ENCODE data around the gene IFIT1. TPM values are rescaled to one million over a fixed set of nuclear protein-coding genes. Genes with fewer than 3 reads are reported as not detected.

The IFIT1 gene
- total RNA-seq, 1 donor from 2014 or later: 0.39 TPM

DNA sequence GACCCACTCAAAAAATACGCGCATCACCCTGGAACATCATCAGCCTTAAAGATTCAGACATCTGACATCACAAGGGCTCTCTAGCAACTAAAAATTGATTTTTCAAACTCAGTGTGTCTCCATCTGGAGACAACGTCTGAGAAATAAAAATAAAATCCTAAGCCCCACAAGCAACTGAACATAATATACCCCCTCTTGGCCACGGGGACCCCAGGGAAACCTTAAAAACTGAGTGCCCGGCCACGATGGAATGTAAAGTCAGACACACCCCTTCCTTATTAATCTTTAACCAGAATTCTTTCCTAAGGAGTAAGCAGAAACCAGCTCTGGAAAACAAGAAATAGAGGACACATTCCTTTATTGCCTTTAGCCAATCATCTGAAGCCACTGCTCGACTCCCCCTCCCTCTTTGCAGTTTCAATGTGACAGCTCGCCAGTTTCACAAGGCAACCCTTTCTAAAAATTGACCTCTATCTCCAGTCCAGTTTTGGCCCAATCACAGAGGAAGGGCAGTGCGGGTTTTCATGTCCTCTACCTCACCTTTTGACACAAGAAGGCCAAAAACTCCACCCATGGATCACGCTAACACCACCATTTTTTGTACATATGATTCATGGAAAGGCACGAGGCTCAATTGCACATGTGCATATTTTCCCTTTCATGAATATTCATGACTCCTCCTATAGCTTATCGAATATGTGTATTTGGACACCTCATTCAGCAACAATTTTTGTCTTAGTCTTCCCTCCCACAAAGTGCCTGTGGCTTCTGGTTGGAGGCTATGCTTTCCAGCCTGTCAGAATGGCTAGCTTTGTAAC, 40.4 kb upstream of the IFIT1 start:
- H3K4me1 Mint-ChIP-seq (ENCODE audit: low read depth): peaks cover 27% of the 10 kb centered on the region
- H3K4me3 Mint-ChIP-seq: no peak overlapping the region
- DNase-seq (ENCODE audit: low spot score): no peak
- H3K9me3 Mint-ChIP-seq: peaks cover 3% of the 10 kb centered on the region
- no peaks in the 10 kb centered on the region for H3K36me3 Mint-ChIP-seq (ENCODE audit: low read depth)
- no peak overlapping the region for H3K27ac Mint-ChIP-seq
- H3K27me3 Mint-ChIP-seq (ENCODE audit: insufficient read depth): peaks cover 48% of the 10 kb centered on the region
- intact Hi-C loops (cut with micrococcal nuclease): loop anchor here (1.0 kb wide), 1 partner anchor 40 kb away; the partner anchor contains the start of gene IFIT1

DNA sequence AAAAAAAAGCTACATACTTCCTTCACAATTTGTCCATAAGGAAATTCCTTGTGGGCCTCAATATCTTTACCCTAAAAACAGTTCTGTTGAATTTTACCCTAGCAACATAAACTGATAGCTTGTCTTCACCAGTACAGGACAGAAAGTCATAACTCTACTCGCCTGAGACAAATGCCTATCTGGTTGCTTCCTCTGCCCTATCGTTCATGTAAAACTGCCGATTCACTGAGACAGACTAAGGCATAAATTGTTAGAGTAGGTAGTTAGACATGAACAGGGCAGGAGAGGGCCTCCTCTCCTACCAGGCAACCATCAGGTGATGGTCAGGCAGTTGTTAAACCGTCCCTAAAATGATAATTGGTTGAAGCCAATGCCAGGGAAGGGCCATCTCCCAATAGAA, 39.6 kb upstream of the IFIT1 start:
- intact Hi-C loops (cut with micrococcal nuclease): no loop called here
- Mint-ChIP-seq H3K9me3 (peaks cover 3% of the 10 kb centered on the region), H3K27me3 (ENCODE audit: insufficient read depth) (peaks cover 49% of the 10 kb centered on the region), H3K4me3 (no peak overlapping the region), H3K27ac (no peak overlapping the region), H3K4me1 (ENCODE audit: low read depth) (peaks cover 27% of the 10 kb centered on the region), H3K36me3 (ENCODE audit: low read depth) (no peaks in the 10 kb centered on the region)
- DNase-seq (ENCODE audit: low spot score): no peak

DNA sequence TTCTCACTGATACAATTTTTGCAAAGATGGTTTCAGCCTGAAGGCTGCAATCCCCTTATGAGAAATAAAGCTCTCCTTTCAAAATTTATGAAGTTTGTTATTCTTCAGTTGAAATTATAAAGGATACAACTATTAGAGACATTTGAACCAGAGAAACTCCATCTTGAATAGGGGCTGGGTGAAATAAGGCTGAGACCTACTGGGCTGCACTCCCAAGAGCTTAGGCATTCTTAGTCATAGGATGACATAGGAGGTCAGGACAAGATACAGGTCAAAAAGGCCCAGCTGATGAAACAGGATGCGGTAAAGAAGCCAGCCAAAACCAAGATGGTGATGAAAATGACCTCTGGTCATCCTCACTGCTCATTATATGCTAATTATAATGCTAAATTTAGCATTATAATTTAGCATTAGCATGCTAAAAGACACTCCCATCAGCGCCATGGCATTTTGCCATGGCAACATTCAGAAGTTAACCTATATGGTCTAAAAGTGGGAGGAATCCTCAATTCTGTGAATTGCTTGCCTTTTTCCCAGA, 37.0 kb upstream of the IFIT1 start:
- DNase-seq (ENCODE audit: low spot score): no peak
- H3K4me3 Mint-ChIP-seq: no peak overlapping the region
- H3K4me1 Mint-ChIP-seq (ENCODE audit: low read depth): peaks cover 21% of the 10 kb centered on the region
- no peak overlapping the region for H3K27ac Mint-ChIP-seq
- intact Hi-C loops (cut with micrococcal nuclease): no loop called here
- peaks cover 3% of the 10 kb centered on the region for H3K9me3 Mint-ChIP-seq
- peaks cover 45% of the 10 kb centered on the region for H3K27me3 Mint-ChIP-seq (ENCODE audit: insufficient read depth)
- no peaks in the 10 kb centered on the region for H3K36me3 Mint-ChIP-seq (ENCODE audit: low read depth)

DNA sequence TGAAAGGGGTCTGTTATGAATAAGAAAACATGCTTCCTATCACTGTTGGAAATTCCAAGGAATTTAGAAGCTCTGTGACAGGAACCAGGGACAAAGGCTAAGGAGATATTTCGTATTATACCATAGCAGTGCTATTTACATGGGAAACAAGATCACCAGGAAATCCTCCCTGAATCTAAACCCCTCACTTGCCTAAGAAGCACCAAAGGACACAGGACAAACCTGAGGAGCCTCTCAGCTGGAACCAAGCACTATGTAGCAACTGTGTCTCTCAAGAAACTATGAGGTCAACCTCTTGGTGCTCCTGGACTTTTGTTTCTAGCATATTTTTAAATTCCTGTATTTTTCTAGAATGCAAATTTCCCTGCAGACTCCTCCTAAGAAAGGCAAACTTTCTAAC, 35.3 kb upstream of the IFIT1 start:
- no peak for DNase-seq (ENCODE audit: low spot score)
- intact Hi-C loops (cut with micrococcal nuclease): no loop called here
- H3K36me3 Mint-ChIP-seq (ENCODE audit: low read depth): no peaks in the 10 kb centered on the region
- peaks cover 46% of the 10 kb centered on the region for H3K27me3 Mint-ChIP-seq (ENCODE audit: insufficient read depth)
- H3K4me1 Mint-ChIP-seq (ENCODE audit: low read depth): peaks cover 5% of the 10 kb centered on the region
- H3K27ac Mint-ChIP-seq: no peak overlapping the region
- H3K9me3 Mint-ChIP-seq: peaks cover 3% of the 10 kb centered on the region
- H3K4me3 Mint-ChIP-seq: no peak overlapping the region

DNA sequence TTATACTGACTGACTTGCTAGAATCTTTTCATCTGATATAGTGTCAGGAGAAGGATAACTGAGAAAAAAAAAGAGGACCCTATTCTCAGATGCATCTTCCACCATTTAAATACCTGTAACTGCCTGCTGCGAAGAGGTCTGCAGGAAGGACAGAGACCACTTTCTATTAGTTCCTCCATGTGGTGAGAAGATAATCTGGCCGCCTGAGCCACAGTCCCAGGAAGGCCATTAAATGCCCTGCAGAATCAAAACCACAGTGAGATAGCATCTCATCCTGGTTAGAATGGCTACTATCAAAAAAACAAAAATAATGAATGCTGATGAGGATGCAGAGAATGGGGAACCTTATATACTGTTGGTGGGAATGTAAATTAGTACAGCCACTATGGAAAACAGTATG, 34.4 kb upstream of the IFIT1 start:
- Mint-ChIP-seq H3K4me3 (no peak overlapping the region), H3K36me3 (ENCODE audit: low read depth) (no peaks in the 10 kb centered on the region), H3K27me3 (ENCODE audit: insufficient read depth) (peaks cover 43% of the 10 kb centered on the region), H3K9me3 (peaks cover 3% of the 10 kb centered on the region), H3K4me1 (ENCODE audit: low read depth) (no peaks in the 10 kb centered on the region), H3K27ac (no peak overlapping the region)
- DNase-seq (ENCODE audit: low spot score): no peak
- intact Hi-C loops (cut with micrococcal nuclease): no loop called here

DNA sequence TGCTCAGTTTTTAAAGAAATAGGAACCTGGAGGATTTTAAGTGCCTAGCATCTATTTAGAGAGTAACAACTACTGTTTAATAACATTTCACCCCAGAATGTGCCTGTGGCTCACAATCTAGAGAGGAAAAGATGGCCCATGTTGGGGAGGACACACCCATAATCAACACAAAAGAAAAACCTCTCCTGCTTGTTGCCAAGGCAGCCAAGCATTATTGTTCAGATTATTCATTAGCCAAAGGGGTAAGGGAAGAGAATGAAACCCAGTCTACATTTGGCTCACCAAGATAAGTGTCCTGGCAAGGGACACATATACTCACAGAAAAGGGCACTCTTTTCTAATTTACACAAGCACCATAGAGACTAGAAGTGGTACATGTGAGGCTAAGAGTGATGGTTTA, 32.3 kb upstream of the IFIT1 start:
- no peaks in the 10 kb centered on the region for H3K9me3 Mint-ChIP-seq
- intact Hi-C loops (cut with micrococcal nuclease): no loop called here
- H3K36me3 Mint-ChIP-seq (ENCODE audit: low read depth): no peaks in the 10 kb centered on the region
- peaks cover 34% of the 10 kb centered on the region for H3K27me3 Mint-ChIP-seq (ENCODE audit: insufficient read depth)
- no peak overlapping the region for H3K4me3 Mint-ChIP-seq
- H3K4me1 Mint-ChIP-seq (ENCODE audit: low read depth): no peaks in the 10 kb centered on the region
- DNase-seq (ENCODE audit: low spot score): no peak
- no peak overlapping the region for H3K27ac Mint-ChIP-seq

DNA sequence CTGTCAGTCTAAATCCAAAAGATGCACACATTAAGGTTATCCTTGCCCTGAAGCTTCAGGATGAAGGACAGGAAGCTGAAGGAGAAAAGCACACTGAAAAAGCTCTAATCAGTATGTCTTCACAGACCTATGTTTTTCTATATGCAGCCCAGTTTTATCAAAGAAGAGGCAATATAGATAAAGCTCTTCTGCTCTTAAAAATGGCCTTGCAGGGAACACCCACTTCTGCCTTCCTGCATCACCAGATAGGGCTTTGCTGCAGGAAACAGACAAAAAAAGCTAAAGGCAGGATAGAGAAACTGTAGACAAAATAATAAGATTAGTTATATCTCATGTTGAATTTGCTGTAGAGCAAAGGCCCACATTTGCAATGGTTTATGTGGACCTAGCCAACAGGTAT, 29.5 kb upstream of the IFIT1 start:
- intact Hi-C loops (cut with micrococcal nuclease): no loop called here
- no peak overlapping the region for H3K4me3 Mint-ChIP-seq
- no peaks in the 10 kb centered on the region for H3K36me3 Mint-ChIP-seq (ENCODE audit: low read depth)
- H3K27ac Mint-ChIP-seq: no peak overlapping the region
- peaks cover 5% of the 10 kb centered on the region for H3K4me1 Mint-ChIP-seq (ENCODE audit: low read depth)
- no peak for DNase-seq (ENCODE audit: low spot score)
- H3K27me3 Mint-ChIP-seq (ENCODE audit: insufficient read depth): peaks cover 34% of the 10 kb centered on the region
- H3K9me3 Mint-ChIP-seq: no peaks in the 10 kb centered on the region

DNA sequence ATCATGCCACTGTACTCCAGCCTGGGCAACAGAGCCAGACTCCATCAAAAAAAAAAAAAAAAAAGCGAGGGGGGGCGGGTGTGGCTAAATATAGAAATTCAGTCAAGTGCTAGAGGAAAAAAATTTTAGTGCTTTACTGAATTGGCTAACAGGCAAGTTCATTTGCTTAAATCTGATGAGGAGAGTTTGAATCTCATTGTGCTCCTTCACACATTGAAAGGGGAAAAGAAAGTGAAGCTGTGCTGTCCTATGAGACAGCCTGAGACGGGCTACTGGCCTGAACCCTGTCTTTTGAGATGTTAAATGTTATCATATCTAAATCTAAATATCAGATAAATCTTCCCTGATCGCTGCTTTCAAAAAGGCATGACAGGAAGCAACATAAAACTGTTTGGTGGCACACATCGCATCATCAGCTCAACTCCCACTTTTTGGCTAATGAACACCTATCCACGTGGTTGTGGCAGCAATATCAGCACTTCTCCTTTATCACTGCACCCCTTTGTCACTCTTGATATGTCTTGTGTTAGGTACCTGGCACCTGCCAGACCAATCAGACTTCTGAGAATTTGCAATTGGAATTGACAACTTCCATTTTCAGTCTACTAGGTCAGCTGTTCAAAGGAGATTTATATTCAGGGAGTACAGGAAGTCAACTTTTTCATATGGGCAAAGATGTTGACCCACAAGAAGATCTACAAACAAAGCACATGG, 28.5 kb upstream of the IFIT1 start:
- peaks cover 5% of the 10 kb centered on the region for H3K4me1 Mint-ChIP-seq (ENCODE audit: low read depth)
- peaks cover 29% of the 10 kb centered on the region for H3K27me3 Mint-ChIP-seq (ENCODE audit: insufficient read depth)
- H3K27ac Mint-ChIP-seq: no peak overlapping the region
- intact Hi-C loops (cut with micrococcal nuclease): no loop called here
- no peaks in the 10 kb centered on the region for H3K9me3 Mint-ChIP-seq
- no peak overlapping the region for H3K4me3 Mint-ChIP-seq
- H3K36me3 Mint-ChIP-seq (ENCODE audit: low read depth): no peaks in the 10 kb centered on the region
- DNase-seq (ENCODE audit: low spot score): no peak

DNA sequence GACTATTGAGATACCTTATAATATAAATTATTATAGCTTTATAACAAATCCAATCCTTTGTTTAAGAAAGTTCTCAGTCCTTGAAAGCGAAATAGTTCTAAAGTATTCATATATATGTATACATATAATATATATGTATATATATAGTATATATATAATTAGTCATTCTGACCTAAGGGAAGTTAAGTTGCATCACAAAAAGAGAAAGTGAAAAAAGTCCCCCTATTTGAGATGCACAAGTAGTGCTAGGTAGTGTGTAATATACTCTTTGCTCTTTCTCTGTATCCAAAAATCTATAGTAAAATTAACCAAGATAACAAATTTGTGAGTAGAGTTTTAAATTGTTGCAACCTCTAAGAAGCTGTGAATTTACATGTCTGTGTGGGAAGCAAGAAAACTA, 27.9 kb upstream of the IFIT1 start:
- intact Hi-C loops (cut with micrococcal nuclease): no loop called here
- no peaks in the 10 kb centered on the region for H3K36me3 Mint-ChIP-seq (ENCODE audit: low read depth)
- H3K9me3 Mint-ChIP-seq: no peaks in the 10 kb centered on the region
- peaks cover 5% of the 10 kb centered on the region for H3K4me1 Mint-ChIP-seq (ENCODE audit: low read depth)
- DNase-seq (ENCODE audit: low spot score): no peak
- peaks cover 30% of the 10 kb centered on the region for H3K27me3 Mint-ChIP-seq (ENCODE audit: insufficient read depth)
- H3K27ac Mint-ChIP-seq: no peak overlapping the region
- H3K4me3 Mint-ChIP-seq: no peak overlapping the region

DNA sequence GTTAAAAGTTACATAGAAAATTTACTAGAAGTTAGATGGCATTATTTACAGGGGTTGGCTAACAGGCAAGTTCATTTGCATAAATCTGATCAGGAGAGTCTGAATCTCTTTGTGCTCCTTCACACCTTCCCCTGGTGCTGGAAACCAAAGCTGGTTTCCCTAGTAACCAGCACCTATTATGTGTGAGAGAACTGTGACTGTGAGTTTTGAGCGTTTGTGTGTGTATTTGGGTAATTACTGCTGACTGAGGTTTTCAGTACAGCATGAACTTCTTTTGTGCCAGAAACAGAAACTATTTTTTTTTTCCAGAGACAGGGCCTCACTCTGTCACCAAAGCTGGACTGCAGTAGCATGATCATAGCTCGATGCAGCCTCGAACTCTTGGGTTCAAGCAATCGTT, 24.9 kb upstream of the IFIT1 start:
- H3K27me3 Mint-ChIP-seq (ENCODE audit: insufficient read depth): peaks cover 24% of the 10 kb centered on the region
- H3K9me3 Mint-ChIP-seq: no peaks in the 10 kb centered on the region
- H3K4me3 Mint-ChIP-seq: no peak overlapping the region
- H3K36me3 Mint-ChIP-seq (ENCODE audit: low read depth): no peaks in the 10 kb centered on the region
- H3K27ac Mint-ChIP-seq: no peak overlapping the region
- peaks cover 5% of the 10 kb centered on the region for H3K4me1 Mint-ChIP-seq (ENCODE audit: low read depth)
- intact Hi-C loops (cut with micrococcal nuclease): loop anchor here (1.0 kb wide), 1 partner anchor 74 kb away; no protein-coding TSS in a partner anchor
- no peak for DNase-seq (ENCODE audit: low spot score)

DNA sequence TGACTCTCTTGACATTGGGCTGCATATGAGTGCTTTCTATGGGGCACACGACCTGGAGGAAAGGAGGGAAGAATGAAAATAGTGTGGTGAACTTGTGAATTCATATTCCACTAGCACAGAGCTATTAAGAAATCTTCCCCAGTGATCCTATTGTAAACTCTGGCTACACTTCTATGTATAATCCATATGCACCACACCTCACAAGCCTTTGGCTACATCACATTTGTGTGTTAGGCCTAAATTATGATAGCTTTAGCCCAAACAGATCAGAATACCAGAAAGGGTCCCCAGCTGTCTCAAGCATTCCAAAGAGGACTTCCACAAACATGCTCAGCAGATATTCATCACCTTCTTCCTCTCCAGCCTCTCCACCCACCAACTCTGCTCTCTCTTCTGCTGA, 24.3 kb upstream of the IFIT1 start:
- Mint-ChIP-seq H3K4me1 (ENCODE audit: low read depth) (peaks cover 5% of the 10 kb centered on the region), H3K9me3 (no peaks in the 10 kb centered on the region), H3K27ac (no peak overlapping the region), H3K27me3 (ENCODE audit: insufficient read depth) (peaks cover 30% of the 10 kb centered on the region), H3K4me3 (no peak overlapping the region), H3K36me3 (ENCODE audit: low read depth) (no peaks in the 10 kb centered on the region)
- no peak for DNase-seq (ENCODE audit: low spot score)
- intact Hi-C loops (cut with micrococcal nuclease): no loop called here

DNA sequence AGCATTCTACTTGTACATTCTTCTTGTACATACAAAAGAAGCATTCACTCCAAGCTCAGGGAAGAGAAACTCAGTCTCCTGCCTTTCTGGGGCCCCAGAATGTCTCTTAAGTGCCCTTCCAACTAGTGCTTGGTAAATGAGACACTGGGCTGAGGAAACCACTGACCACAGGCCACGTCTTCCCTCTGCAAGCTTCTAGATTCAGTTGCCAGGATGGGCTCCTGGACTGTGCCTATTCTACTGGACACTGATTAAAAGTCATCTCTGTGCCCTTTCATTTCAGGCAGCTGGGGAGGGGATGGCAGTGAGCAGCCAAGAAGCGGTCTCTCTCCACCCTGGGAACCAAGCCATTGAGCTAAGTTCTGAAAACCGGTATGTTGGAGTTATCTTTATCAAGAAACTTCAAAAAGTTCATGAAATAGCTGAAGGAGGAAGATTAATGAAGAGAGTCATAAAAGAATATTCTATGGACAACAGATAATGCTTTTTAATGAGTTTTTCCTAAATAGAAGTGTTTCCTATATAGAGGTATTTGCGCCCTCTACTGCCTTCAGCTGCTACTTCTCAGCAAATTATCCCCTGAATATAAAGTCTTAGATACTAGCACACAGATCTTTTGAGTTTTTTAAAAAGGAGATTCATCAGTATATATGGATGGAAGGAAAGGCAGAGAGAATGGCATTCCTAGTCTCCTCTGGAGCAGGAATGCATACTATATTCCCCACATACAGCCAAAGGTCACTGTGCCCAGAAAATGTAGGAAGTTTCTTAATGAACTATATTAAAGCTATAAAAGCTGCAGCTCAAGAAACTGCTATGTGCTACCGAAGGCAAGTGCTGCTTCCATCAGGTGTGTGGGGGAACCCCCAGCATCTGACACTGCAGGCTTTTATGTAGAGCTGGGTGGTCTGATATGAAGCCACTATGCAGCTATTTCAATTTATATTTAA, 23.0 kb upstream of the IFIT1 start:
- intact Hi-C loops (cut with micrococcal nuclease): no loop called here
- Mint-ChIP-seq H3K27me3 (ENCODE audit: insufficient read depth) (peaks cover 36% of the 10 kb centered on the region), H3K4me1 (ENCODE audit: low read depth) (peaks cover 5% of the 10 kb centered on the region), H3K27ac (no peak overlapping the region), H3K36me3 (ENCODE audit: low read depth) (no peaks in the 10 kb centered on the region), H3K9me3 (no peaks in the 10 kb centered on the region), H3K4me3 (no peak overlapping the region)
- no peak for DNase-seq (ENCODE audit: low spot score)
